Stomach smooth muscle (tissue), 2 donors: ENCODE data around the gene SPRY4.
"Not testable (repeated sequence)": the region's sequence is repeated elsewhere in the genome, so short reads cannot be mapped to it uniquely, and the experiment has no call there.

ENCODE experiments used
- H3K27ac ChIP-seq: one replicate; pipeline ENCODE4 v1.7.0; 2013; ENCODE audit warnings: mild to moderate bottlenecking, low read length, inconsistent platforms
- H3K27me3 ChIP-seq, 2 donors: one replicate each; pipeline ENCODE4 v1.7.0; 2013; ENCODE audit warnings: low read length in 2 of 2; ENCODE audit not compliant: insufficient read depth in 2 of 2, control insufficient read depth in 1 of 2
- H3K36me3 ChIP-seq, 2 donors: one replicate each; pipeline ENCODE4 v1.7.0; 2013; ENCODE audit warnings: low read length in 2 of 2; ENCODE audit not compliant: control insufficient read depth in 2 of 2, insufficient read depth in 2 of 2
- H3K4me1 ChIP-seq: one replicate; pipeline ENCODE4 v1.7.0; 2013; ENCODE audit warnings: low read length; ENCODE audit not compliant: control insufficient read depth, insufficient read depth
- H3K4me3 ChIP-seq, 2 donors: one replicate each; pipeline ENCODE4 v1.7.0; 2013; ENCODE audit warnings: low read length in 2 of 2
- H3K9ac ChIP-seq, 2 donors: one replicate each; pipeline ENCODE4 v1.7.0; 2013; ENCODE audit warnings: low read length in 2 of 2, mild to moderate bottlenecking in 1 of 2
- H3K9me3 ChIP-seq, 2 donors: one replicate each; pipeline ENCODE4 v1.7.0; 2013; ENCODE audit warnings: low read length in 2 of 2; ENCODE audit not compliant: control insufficient read depth in 2 of 2
- donor health status: healthy.
- donor health status: Pancreatic carcinoma.

The SPRY4 gene

GRCh38 chr5:142357469-142358090 is 32.8 kb upstream of the SPRY4 start:
- peak overlapping the region; percentile 69 to 81 for H3K9ac ChIP-seq
- peaks cover 14% of the 10 kb centered on the region for H3K4me1 ChIP-seq
- no peaks in the 10 kb centered on the region for H3K27me3 ChIP-seq
- H3K9me3 ChIP-seq, result no peaks in the 10 kb centered on the region
- peak overlapping the region; percentile 61 to 80 for H3K4me3 ChIP-seq
- H3K36me3 ChIP-seq, result no peaks in the 10 kb centered on the region
- H3K27ac ChIP-seq, result peak overlapping the region; percentile 81

GRCh38 chr5:142356716-142357468 is 32.1 kb upstream of the SPRY4 start:
- no peaks in the 10 kb centered on the region for H3K27me3 ChIP-seq
- H3K27ac ChIP-seq, result peak overlapping the region; percentile 81
- H3K9ac ChIP-seq, result peak overlapping the region; percentile 69 to 81
- no peaks in the 10 kb centered on the region for H3K36me3 ChIP-seq
- no peaks in the 10 kb centered on the region for H3K9me3 ChIP-seq
- peak overlapping the region; percentile 61 to 80 for H3K4me3 ChIP-seq
- peaks cover 11% of the 10 kb centered on the region for H3K4me1 ChIP-seq

GRCh38 chr5:142356349-142356715 is 31.5 kb upstream of the SPRY4 start:
- peak overlapping the region; percentile 61 to 80 for H3K4me3 ChIP-seq
- no peaks in the 10 kb centered on the region for H3K9me3 ChIP-seq
- peaks cover 11% of the 10 kb centered on the region for H3K4me1 ChIP-seq
- H3K27ac ChIP-seq, result peak overlapping the region; percentile 81
- peak overlapping the region; percentile 69 for H3K9ac ChIP-seq
- H3K27me3 ChIP-seq, result no peaks in the 10 kb centered on the region
- H3K36me3 ChIP-seq, result no peaks in the 10 kb centered on the region

- Histone ChIP-seq H3K9ac (no peak overlapping the region), H3K4me1 (peaks cover 11% of the 10 kb centered on the region), H3K27me3 (no peaks in the 10 kb centered on the region), H3K36me3 (no peaks in the 10 kb centered on the region), H3K4me3 (no peak overlapping the region), H3K9me3 (no peaks in the 10 kb centered on the region), H3K27ac (no peak overlapping the region)
Measured at GRCh38 chr5:142353071-142353472, 28.3 kb upstream of the SPRY4 start.

- H3K27ac ChIP-seq, result no peak overlapping the region
- H3K9ac ChIP-seq, result no peak overlapping the region
Measured at GRCh38 chr5:142350021-142350420, 25.2 kb upstream of the SPRY4 start.

GRCh38 chr5:142346706-142347105 is 21.9 kb upstream of the SPRY4 start:
- Histone ChIP-seq H3K9ac (no peak overlapping the region), H3K4me3 (no peak overlapping the region), H3K36me3 (no peaks in the 10 kb centered on the region), H3K27me3 (no peaks in the 10 kb centered on the region), H3K27ac (no peak overlapping the region), H3K4me1 (no peaks in the 10 kb centered on the region), H3K9me3 (peaks cover 7 to 9% of the 10 kb centered on the region in 2 donors)

More at GRCh38 chr5:142350021-142350420, 25.2 kb upstream of the SPRY4 start:
- no peaks in the 10 kb centered on the region for H3K36me3 ChIP-seq
- no peaks in the 10 kb centered on the region for H3K4me1 ChIP-seq
- peaks cover 0 to 4% of the 10 kb centered on the region in 2 donors for H3K9me3 ChIP-seq
- H3K27me3 ChIP-seq, result no peaks in the 10 kb centered on the region
- no peak overlapping the region for H3K4me3 ChIP-seq

- H3K27ac ChIP-seq, H3K4me1 ChIP-seq, H3K9ac ChIP-seq, H3K9me3 ChIP-seq, H3K27me3 ChIP-seq, H3K36me3 ChIP-seq, H3K4me3 ChIP-seq: not testable (repeated sequence)
Measured at GRCh38 chr5:142344915-142345314, 20.1 kb upstream of the SPRY4 start.

- Histone ChIP-seq H3K27me3 (no peaks in the 10 kb centered on the region), H3K4me3 (no peak overlapping the region), H3K36me3 (no peaks in the 10 kb centered on the region), H3K9me3 (peaks cover 7 to 9% of the 10 kb centered on the region in 2 donors), H3K27ac (no peak overlapping the region), H3K4me1 (no peaks in the 10 kb centered on the region), H3K9ac (no peak overlapping the region)
Measured at GRCh38 chr5:142343531-142343930, 18.7 kb upstream of the SPRY4 start.

GRCh38 chr5:142342128-142342981 is 17.5 kb upstream of the SPRY4 start:
- no peaks in the 10 kb centered on the region for H3K27me3 ChIP-seq
- H3K4me1 ChIP-seq, result no peaks in the 10 kb centered on the region
- no peak overlapping the region for H3K9ac ChIP-seq
- H3K27ac ChIP-seq, result no peak overlapping the region
- peaks cover 7 to 9% of the 10 kb centered on the region in 2 donors for H3K9me3 ChIP-seq
- no peaks in the 10 kb centered on the region for H3K36me3 ChIP-seq
- H3K4me3 ChIP-seq, result no peak overlapping the region

GRCh38 chr5:142339781-142340180 is 15.0 kb upstream of the SPRY4 start:
- Histone ChIP-seq H3K36me3 (no peaks in the 10 kb centered on the region), H3K27ac (no peak overlapping the region), H3K4me1 (no peaks in the 10 kb centered on the region), H3K27me3 (no peaks in the 10 kb centered on the region), H3K9me3 (peaks cover 3 to 9% of the 10 kb centered on the region in 2 donors), H3K4me3 (no peak overlapping the region), H3K9ac (no peak overlapping the region)
